ENCODE measurements around the gene B3GALT6. TPM values are rescaled to one million over a fixed set of nuclear protein-coding genes. Genes with fewer than 3 reads are reported as not detected.
A peak's percentile ranks its signal among the peaks of the same experiment; 100 is the strongest.

Gene B3GALT6
- total RNA-seq, 1 donor from 2014 or later: 8.4 TPM

GRCh38 chr1:1216770-1217620, 15.0 kb upstream of the B3GALT6 start:
- ATAC-seq: no peak

- peak; percentile 39 for ATAC-seq
Measured at GRCh38 chr1:1217621-1218523, 14.2 kb upstream of the B3GALT6 start.

- ATAC-seq: no peak
Measured at GRCh38 chr1:1218524-1219200, 13.4 kb upstream of the B3GALT6 start.

- ATAC-seq: no peak
Measured at GRCh38 chr1:1219341-1219740, 12.7 kb upstream of the B3GALT6 start.

GRCh38 chr1:1220197-1220596, 11.8 kb upstream of the B3GALT6 start:
- ATAC-seq: no peak

GRCh38 chr1:1221887-1222574, 10.0 kb upstream of the B3GALT6 start:
- ATAC-seq: no peak

- ATAC-seq: no peak
Measured at GRCh38 chr1:1222575-1223225, 9.3 kb upstream of the B3GALT6 start.

GRCh38 chr1:1223321-1223720, 8.7 kb upstream of the B3GALT6 start:
- no peak for ATAC-seq

- ATAC-seq: no peak
Measured at GRCh38 chr1:1223891-1224290, 8.1 kb upstream of the B3GALT6 start.

GRCh38 chr1:1225238-1225845, 6.7 kb upstream of the B3GALT6 start:
- ATAC-seq: peak; percentile 56

- ATAC-seq: no peak
Measured at GRCh38 chr1:1225913-1226312, 6.1 kb upstream of the B3GALT6 start.

GRCh38 chr1:1226566-1227362, 5.3 kb upstream of the B3GALT6 start:
- ATAC-seq: no peak

GRCh38 chr1:1227386-1227785, 4.7 kb upstream of the B3GALT6 start:
- ATAC-seq: no peak

- no peak for ATAC-seq
Measured at GRCh38 chr1:1228187-1228586, 3.9 kb upstream of the B3GALT6 start.

- ATAC-seq: no peak
Measured at GRCh38 chr1:1228596-1229321, 3.3 kb upstream of the B3GALT6 start.

GRCh38 chr1:1229770-1230169, 2.3 kb upstream of the B3GALT6 start:
- ATAC-seq: no peak

GRCh38 chr1:1230656-1231399, 1.2 kb upstream of the B3GALT6 start:
- peak; percentile 24 for ATAC-seq

GRCh38 chr1:1231400-1232207, 433 bp upstream of the B3GALT6 start, which contains the start of gene SDF4:
TSS of gene SDF4 (minus strand) at chr1:1232001. CDS start at chr1:1228772, 3,229 bp downstream.
- peak; percentile 91 for ATAC-seq

All from esophagus mucosa (tissue), 1 donor.